NCI-H2081 treated with DMSO at 0.1 percent for 48 hours (cell line): ENCODE measurements around the gene E2F3.

ENCODE experiments used
- DNase-seq: peaks from one replicate; lab custom pipeline; 2025; lab: John Stamatoyannopoulos, UW

E2F3 gene

DNA sequence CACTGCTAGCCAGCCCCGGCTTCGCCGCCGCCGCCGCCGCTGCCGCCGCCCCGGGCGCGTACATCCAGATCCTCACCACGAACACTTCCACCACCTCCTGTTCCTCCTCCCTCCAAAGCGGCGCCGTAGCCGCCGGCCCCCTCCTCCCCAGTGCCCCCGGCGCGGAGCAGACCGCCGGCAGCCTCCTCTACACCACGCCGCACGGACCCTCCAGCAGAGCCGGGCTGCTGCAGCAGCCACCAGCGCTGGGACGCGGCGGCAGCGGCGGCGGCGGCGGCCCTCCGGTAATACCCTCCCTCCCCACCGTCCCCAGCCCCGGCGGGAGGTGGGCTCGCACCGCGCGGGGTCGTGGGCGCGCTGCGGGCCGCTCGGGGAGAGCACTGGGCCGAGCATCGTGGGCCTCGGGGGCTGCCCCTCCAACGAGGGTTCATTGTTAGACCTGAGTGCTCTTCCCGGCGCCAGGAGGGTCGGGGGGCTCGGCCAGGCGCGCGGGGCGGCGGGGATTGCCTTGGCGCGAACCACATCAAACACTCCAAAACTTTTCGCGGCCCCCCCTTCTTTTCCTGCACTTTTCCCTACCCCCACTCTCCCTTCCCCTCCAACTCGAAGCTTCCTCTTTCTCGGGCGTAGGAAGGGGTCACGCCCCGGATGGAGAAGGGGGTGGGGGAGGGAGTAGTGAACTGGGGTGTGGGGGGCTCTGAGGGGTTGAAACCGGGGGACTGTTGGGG is 827 bp downstream of the E2F3 start:
- DNase-seq, result no peak

DNA sequence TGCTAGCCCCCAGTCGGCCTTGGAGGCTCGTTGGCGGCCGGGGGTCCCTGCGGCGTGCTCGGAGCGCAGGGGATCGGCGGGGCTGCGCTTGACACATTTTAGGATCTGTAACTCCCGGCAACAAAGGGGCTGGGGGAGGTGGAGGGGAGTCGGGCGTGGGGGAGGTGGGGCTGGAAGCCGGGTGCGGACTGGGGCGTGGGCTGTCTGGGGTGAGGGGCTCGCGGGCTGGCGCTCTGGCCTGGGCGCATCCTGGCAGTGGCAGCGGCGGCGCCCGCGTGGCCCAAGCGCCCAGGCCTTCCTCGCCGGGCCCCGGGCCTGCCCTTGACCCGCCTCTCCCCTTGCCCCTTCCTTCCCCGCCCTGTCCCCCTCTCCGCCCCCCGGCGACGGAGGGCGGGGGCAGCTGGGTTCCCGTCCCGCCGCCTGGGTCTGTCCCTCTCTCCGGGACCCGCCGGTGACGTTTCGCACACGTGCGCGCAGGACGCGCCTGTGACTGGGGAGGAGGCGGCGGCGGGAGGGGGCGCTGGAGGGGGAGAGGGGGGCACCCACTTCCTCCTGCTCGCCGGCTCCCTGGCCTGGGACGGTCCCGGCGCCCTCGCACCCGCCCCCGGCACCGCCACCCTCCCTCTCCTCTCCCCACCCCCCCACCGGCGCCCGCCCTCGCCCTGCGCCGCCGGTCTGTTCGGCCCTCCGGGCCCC is 1.5 kb downstream of the E2F3 start:
- no peak for DNase-seq

DNA sequence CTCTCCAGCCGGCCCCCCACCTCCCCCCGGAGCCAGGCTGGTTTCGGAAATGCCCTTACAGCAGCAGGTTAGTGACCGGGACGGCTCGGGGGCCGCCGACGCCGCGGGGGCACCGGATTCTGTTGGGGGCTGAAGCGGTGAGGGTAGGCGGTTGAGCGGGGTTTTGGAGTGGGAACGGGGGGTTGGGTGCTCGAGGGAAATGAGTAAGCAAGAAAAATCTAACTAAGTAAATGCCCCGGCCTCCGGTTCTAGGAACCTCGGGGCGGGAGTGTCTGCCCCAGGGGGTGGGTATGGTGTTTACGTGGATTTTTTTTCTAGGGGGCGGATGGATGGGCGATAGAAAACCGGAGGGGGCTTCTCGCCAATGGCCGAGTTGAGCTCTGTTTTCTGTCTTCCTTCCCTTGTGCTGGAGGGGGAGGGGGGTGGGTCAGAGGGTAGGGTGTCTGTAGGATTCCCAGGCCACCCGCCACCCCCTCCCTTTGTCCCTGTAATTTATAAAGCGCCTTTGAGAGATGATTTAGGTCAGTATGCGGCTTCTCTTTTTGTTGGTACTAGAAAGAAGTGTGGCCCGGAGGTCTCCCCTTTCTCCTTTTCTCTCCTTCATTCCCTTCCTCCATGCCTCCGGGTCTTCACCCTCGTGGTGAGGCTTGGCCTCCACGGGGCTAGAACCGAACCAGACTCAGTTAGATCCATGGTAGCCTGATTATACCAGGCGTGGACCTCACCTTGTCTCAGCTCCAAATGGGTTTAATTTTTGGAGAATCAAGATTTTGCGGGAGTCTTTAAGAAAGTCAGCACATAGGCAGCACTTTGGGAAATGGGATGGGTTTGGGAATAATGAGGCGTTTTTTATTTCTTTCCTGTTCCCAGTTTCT is 2.3 kb downstream of the E2F3 start:
- DNase-seq, result no peak

DNA sequence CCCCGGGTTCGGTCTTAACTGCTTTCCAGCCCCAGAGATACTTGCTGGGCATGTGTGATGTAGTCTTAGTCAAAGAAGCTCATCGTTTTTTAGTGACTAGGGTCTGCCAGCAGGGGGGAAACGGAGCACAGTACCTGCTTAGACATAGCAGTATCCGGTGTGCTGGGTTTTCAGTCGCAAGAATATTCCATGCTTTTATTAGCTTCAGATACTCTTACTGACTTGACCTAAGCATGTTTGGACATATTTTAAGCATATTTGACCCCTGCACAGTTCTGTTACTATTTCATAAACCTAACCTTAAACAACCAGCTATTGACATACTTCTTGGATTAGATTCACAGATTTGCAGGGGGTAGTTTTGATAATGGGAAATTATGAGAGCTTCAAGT is 3.0 kb downstream of the E2F3 start:
- DNase-seq, result no peak

DNA sequence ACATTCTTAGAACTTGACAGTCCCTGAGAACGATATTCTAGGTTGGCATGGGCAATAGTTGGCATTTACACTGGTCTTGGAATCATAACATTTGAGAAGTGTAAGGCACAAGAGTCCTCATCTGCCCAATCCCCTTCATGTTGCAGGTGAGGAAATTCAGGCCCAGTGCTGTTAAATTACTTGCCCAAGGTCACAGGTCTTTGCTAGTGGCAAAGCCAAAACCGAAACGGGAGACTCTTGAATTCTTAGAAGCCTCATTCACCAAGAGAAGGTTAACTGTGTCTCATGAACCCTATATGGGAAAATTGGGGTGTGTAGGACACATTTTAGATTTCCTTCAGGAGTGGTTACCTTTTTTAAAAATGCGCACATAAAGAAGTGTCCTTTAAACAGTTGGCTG is 7.2 kb downstream of the E2F3 start:
- no peak for DNase-seq

DNA sequence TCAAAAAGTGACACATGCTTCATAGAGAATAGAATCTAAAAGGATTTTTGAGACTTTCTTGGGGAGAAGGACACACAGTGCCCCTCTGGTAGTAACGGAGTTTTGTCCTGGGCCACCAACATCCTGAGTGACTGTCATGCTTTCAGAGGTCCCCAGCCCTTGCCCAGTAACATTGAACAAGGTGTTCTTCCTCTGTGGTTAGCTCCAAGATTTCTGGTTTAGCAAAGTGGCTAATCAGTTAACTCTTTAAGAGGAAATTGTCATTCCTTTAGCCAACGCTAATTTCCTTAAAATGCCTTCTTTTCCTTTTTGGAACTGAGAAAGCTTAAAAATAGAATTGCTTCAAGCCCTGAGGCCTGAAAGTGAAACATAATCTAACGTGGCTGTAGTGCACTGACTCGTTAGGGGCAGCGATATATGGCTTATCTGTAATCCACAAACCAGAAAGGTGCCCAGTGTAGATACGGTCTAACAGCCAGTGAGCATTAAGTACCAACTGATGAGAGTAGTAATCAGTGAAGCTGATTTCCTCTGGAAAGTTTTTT is 7.8 kb downstream of the E2F3 start:
- no peak for DNase-seq

DNA sequence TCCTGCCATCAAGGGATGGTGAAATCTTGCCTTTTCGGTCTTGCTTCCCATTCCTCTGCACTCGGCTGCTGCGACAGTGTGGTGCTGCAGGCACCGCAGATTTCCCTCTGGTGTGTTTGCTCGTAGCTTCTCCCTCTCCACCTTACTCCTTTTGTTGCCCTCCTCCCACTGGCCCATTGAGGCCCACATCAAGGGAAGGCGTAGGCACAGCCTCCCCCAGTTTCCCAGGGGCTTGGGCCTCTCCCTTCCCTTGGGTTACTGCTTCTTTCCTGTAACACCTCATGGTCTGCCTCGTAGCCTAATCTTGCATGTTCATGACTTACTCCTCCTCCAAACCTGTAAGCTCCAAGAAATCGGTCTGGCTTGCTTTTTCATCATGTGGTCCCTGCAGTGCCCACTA is 9.9 kb downstream of the E2F3 start:
- DNase-seq, result no peak

DNA sequence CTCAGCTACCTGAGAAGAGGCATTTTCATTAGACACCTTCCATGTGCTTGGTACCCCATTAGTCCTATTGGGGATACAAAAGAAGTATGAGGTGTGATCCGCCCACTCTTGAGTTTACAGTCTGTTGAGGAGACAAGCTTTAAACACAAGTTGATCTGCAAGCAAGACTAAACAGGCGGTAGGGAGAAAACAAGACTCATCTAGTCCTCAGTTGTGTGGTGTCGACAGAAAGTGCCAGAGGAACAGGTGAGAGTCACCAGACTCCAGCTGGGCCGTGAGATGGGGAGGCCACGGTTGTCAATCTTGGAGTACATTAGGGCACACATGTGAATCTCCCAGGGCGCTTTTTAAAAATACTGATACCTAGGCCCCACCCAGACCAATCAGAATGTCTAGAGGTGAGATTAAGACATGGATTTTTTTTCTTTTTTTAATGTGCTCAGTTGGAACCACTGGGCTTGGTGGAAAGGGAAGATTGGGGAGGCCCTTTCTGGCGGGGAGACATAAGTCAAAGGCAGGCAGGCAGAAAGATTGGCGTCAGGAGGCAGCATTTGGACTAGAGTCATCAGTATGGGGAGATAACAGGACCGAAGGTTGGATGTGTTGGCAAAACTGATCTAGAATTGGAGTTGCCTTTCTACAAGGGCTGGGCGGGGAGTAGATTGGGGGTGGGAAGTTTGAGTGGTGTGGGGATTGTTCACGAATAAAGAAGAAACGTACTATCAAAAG is 10.4 kb downstream of the E2F3 start:
- DNase-seq, result no peak

DNA sequence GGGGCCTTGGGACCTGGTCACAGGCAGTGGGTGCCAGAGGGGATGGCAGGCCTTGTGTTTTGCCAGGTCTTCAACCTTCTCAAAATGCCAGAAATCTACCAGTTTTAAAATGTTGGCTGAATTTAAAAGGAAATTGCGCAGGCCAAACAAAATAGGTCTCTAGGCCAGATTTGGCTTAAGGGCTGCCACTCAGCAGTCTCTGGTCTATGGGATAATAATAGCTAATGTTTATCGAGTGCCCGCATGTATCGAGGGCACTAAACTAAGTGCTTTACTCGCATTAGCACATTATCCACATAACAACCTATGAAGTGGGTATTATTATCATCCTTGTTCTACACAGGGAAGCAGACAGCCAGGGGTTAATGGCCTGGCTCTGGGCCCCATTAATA is 11.0 kb downstream of the E2F3 start:
- DNase-seq, result no peak

DNA sequence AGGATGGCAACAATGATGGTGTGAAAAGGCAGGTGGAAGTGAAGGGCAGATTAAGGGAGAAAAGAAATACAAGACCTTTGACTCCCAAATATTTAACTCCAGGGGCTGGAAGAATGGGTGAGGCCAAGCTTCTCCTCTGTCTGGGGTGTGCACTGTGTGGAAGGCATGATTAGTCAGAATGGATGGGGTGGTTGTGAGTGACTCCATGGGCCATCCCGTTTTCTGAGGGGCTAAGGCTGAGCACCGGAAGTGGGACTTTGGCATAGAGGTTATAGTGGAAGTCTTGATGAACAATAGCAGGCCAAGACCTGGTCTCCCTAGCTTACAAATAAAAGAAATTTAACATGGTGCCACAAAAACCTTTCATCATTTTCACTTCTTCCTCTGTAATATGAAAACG is 12.1 kb downstream of the E2F3 start:
- DNase-seq, result no peak

DNA sequence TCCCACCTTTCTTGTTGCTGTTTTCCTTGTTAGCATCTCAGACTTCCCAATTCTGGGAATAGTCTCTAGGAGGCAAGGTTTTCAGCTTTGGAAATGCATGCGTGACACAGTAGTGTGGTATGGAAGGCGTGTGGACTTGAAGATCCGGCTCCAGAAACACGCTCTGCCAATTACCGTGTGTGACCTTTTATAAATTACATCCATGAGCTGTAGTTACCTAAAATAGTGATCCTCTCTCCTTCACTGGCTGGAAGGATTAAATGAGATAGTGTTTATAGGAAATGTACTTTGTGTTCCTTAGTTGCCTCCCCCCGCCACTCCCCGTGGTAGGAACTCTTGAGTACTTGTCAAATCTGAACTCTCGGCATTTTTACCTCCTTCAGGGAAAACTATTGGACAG is 13.0 kb downstream of the E2F3 start:
- no peak for DNase-seq

DNA sequence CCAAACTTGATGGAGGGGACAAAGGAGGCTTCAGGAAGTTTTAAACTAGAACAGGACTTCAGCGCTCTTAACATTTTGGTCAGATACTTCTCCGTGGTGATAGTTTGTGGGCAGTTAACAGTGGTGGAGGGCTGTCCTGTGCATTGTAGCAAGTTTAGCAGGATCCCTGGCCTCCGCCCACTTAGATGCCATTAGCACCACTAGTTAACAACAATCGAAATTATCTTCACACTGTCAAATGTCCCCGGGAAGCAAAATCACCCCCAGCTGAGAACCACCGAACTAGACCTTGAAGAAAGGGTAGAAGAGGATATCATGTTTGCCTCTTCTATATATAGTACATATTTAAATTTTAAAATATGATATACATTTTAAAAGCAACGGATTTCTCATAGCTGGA is 13.6 kb downstream of the E2F3 start:
- no peak for DNase-seq

DNA sequence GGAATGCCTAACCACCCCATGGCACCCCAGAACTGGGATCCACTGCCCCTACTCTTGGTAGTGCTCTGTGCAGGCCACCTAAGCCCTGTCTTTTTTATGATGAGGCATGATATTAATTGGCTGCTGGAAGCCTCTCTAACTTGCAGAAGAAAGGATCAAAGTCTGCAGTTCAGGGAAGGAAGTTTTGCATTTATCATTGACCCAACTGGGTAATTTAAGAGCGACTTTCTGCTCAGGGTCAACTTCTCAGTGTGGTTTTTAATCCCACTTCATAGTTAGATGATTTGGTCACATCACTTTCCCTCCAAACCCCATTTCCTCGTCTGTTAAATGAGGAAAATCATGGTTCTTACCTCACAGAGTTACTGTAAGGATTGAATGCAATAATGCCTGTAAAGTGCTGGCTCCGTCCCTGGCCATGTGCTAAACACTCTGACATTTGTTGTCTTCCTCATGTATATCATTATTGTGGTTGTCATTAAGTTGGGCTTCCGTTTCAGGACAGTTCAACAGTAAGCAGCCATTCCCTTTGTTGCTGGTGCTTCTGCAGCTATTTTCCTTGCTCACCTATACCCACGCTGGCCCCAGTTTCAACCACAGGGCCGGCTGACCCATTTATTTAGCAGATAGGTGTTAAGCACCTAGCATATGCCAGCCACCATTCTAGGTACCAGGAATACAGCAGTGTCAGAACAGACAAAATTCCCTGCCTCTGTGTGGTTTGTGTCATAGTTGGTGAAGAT is 14.2 kb downstream of the E2F3 start:
- no peak for DNase-seq

DNA sequence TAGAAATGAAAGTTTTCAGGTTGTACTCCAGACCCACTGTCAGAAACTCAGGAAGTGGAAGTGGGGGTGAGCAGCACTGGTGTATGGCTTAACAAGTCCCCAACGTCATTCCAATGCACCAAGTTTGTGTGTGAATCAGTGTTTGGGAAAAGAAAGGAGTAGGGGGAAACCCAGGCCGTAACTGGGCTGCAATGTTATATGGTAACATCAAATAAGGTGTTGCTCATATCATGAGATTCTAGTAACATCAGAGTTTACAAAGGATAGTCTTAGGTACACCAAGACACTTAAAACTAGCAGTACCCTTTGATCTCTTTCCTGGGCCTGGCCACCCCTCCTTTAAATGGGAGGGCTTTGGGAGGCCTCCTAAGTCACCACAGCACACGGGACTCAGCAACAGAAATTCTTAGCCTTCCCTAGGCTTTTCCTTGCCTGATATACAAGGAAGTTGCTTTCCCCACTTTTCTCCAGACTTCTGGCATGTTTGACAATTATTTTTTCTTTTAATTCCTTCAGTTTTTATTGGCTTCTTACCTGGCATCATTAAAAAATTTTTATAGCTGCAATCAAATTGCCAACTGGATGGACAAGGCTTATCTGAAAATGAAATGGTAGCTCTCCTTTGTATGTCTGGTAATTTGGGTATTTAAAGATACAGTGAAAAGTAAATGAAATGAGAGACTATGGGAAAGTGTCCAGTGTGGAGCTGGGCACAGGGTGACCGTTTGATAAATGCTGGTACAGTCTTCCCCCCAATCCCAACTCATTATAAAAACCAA is 15.1 kb downstream of the E2F3 start:
- no peak for DNase-seq

DNA sequence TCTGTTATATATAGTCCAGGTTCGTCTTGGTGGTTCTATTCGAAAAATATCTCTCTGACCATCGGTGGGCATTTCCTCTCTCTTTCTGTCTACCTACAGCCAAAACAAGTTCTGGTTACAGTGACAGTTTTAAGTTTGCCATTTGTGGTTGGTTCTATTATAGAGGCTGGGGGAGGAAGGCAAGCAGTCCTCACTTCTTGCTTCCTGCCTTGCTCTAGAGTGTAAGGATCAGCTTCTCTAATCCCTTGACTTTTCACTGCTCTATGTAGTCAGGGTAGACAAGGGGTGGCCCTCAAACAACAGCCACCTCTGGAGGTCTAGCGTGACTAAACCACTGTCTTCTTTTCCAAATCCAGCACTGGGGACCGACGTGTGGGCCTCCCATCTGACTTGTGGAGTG is 16.1 kb downstream of the E2F3 start:
- no peak for DNase-seq

DNA sequence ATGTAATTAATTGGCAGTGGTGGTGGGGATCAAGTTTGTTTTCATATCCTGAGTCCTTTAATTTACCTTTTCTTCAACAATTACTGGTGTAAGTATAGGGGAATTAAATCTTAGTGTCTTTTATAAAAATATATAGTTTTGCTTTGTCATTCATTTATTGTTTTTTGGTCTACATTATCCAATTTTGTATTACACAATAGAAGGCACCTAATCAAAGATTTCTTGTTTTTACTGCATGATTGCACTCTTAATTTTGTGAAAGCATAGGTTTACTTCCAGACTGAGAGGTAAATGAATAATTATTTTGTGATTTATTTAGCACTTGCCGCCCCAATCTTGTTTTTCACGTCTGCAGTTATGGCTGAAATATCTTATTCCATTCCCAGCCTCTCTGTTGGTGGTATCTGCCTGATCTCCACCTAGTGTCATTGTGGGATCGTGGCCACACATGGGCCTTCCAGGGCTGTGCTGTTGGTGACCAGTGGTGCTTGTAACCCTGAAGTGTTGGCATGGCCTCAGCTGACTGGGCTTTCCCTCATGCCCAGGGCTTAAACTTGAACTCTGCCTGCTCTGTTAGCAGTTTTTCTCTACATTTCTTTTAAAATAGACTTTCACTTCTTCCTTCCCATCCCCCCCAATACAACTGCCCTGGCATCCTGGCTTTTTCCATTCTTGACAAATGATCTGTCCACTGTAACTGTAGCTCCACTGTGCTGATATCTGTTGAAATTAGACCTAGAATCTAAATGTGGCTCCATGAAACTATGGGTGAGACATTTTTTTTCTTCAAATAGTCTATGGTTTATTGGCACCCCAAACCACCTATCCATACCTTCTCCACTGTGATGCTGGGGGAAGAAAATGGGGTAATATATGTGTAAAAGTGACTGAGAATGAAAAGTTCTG is 24.8 kb downstream of the E2F3 start:
- DNase-seq, result no peak

DNA sequence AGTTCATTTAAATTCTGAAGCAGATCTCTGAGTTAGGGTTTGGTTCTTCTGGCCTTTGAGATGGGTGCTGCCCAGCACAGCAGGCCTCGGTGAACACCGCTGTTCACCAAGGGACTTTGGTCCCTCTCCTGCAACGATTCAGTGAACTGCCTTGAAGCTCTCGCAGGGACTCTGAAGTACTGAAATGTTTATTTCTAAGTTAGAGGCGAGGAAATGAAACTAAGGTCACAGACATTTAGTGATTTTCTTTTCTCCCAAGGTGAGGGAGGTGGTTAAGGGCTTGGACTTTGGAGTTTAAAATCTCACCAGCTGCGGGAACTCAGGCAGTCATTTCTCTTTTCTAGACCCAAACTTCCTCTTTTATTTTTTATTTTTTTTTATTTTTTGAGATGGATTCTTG is 26.2 kb downstream of the E2F3 start:
- DNase-seq, result no peak

DNA sequence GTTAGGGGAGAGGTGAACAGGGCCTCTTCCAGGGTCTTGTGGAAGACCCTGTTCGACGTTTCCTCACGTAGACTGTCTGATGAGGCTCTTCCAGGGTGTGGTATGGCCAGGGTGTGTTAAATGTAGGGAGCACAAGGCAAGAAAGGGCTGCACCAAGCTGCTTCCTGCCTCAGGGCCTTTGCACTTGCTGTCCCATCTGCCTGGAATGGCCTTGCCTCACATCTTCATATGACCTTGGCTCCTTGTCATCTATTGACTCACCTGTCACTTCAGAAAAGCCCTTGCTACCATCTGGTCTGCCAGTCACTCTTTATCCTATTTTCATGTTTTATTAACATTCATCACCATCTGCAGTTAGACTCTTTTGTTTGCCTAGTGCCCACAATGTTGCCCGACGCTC is 31.0 kb downstream of the E2F3 start:
- no peak for DNase-seq

DNA sequence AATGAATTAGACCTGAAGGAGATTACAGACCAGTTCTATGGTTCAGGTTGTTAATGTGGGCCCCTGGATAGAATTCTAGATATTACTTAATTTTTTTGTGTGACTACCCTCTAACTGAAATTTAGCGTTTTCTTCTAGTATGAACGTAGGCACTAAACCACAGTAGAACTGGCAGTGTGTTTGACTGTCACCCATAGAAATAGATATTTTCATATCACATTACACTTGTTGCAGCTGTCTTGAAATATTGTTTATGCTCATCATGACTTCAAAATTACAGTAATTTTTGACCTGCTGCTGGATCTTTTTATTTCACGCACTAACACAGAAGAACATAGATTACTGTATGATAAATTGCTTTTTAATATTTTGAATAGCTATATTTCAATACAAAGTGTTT is 31.6 kb downstream of the E2F3 start:
- DNase-seq, result no peak

DNA sequence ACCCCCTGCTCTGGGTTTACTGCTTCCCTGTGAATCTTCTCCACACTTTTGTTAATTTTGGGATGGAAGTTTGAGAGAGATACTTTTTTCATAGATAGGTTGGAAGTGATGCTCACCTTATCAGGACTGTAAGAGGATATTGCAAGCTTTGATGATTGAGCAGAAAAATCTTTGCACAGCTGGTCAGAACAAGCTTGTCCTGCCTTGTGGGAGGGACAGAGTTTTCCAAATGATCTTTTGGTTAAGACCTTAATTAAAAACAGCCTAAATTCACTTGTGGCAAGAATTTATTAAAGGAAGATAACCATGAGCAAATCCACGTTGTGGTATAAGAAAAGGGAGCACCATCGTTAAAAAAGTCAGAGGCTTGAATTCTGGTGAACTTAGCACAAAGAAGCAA is 32.2 kb downstream of the E2F3 start:
- no peak for DNase-seq
